Measurements from ENCODE around the gene CDA. TPM values are rescaled to one million over a fixed set of nuclear protein-coding genes. Genes with fewer than 3 reads are reported as not detected.

The CDA gene
- total and polyA plus RNA-seq, 7 donors: 1.0 to 2.5 (median 1.7) TPM

GRCh38 chr1:20589331-20590278 lies 708 bp downstream of the CDA start:
- no peak for TF ChIP-seq CTCF (IDR thresholded peaks at IDR 0.05)
- 7 to 12% (median 9%) methylated on average over 24 of the region's 24 CpGs for WGBS, 3 donors
- Histone ChIP-seq H3K27me3 (ENCODE audit: insufficient read depth in 3 of 3, low read length in 2 of 3) (peaks cover 0 to 38% (median 5%) of the 10 kb centered on the region in 3 donors), H3K36me3 (ENCODE audit: insufficient read depth in 1 of 2, low read depth in 1 of 2) (no peaks in the 10 kb centered on the region), H3K4me3 (peak overlapping the region; percentile 36), H3K27ac (no peak overlapping the region), H3K4me1 (no peaks in the 10 kb centered on the region), H3K9me3 (no peaks in the 10 kb centered on the region)
- intact Hi-C loops (cut with DNase I): no loop called here
- peak; percentile 75 to 84 for DNase-seq
- peak; percentile 32 to 58 (median 54) for ATAC-seq

- no peak for TF ChIP-seq CTCF (IDR thresholded peaks at IDR 0.05)
- ATAC-seq: peak in 3 of 4 donors; percentile 65 to 77 (median 69)
Measured at GRCh38 chr1:20590306-20590777, 1.4 kb downstream of the CDA start.

GRCh38 chr1:20593756-20594155 lies 4.9 kb downstream of the CDA start:
- Histone ChIP-seq H3K27ac (no peak overlapping the region), H3K4me3 (no peak overlapping the region), H3K4me1 (no peaks in the 10 kb centered on the region), H3K27me3 (ENCODE audit: insufficient read depth in 3 of 3, low read length in 2 of 3) (peaks cover 0 to 32% (median 2%) of the 10 kb centered on the region in 3 donors), H3K9me3 (no peaks in the 10 kb centered on the region), H3K36me3 (ENCODE audit: insufficient read depth in 1 of 2, low read depth in 1 of 2) (no peaks in the 10 kb centered on the region)
- no peak for TF ChIP-seq CTCF (IDR thresholded peaks at IDR 0.05)
- WGBS, 3 donors: 78 to 82% (median 82%) methylated on average over 5 of the region's 5 CpGs
- DNase-seq (no peak), ATAC-seq (no peak)
- intact Hi-C loops (cut with DNase I): no loop called here

More at GRCh38 chr1:20590306-20590777, 1.4 kb downstream of the CDA start:
- Histone ChIP-seq H3K4me1 (no peaks in the 10 kb centered on the region), H3K36me3 (ENCODE audit: insufficient read depth in 1 of 2, low read depth in 1 of 2) (no peaks in the 10 kb centered on the region), H3K27ac (no peak overlapping the region), H3K27me3 (ENCODE audit: insufficient read depth in 3 of 3, low read length in 2 of 3) (peaks cover 0 to 38% (median 5%) of the 10 kb centered on the region in 3 donors), H3K9me3 (no peaks in the 10 kb centered on the region), H3K4me3 (peak overlapping the region; percentile 36)
- peak; percentile 66 to 74 for DNase-seq
- intact Hi-C loops (cut with DNase I): no loop called here
- WGBS, 3 donors: 26 to 46% (median 29%) methylated on average over 7 of the region's 7 CpGs

- Histone ChIP-seq H3K4me3 (no peak overlapping the region), H3K4me1 (no peaks in the 10 kb centered on the region), H3K27me3 (ENCODE audit: insufficient read depth in 3 of 3, low read length in 2 of 3) (peaks cover 0 to 22% (median 0%) of the 10 kb centered on the region in 3 donors), H3K27ac (no peak overlapping the region), H3K36me3 (ENCODE audit: insufficient read depth in 1 of 2, low read depth in 1 of 2) (no peaks in the 10 kb centered on the region), H3K9me3 (no peaks in the 10 kb centered on the region)
- DNase-seq: no peak
- intact Hi-C loops (cut with DNase I): no loop called here
- WGBS, 3 donors: 74 to 85% (median 80%) methylated on average over 14 of the region's 14 CpGs
- no peak for ATAC-seq
- no peak for TF ChIP-seq CTCF (IDR thresholded peaks at IDR 0.05)
Measured at GRCh38 chr1:20594746-20595145, 5.8 kb downstream of the CDA start.

Data from psoas muscle (tissue), 8 donors.